Neural cell (in vitro differentiated cells): ENCODE results near the gene PLCB1. TPM values are rescaled to one million over a fixed set of nuclear protein-coding genes. Genes with fewer than 3 reads are reported as not detected.

Experiments used
- H2AFZ ChIP-seq: fragments of 200-600, 300-800 bp; sonication (generic), shearing (Covaris generic); 2 replicates; pipeline ENCODE4 v1.6.0; 2014; ENCODE audit warnings: low read depth, mild to moderate bottlenecking, antibody characterized with exemption, low read length, moderate library complexity
- H3F3A ChIP-seq: fragments of 200-600 bp; shearing (Covaris generic); 2 replicates; pipeline ENCODE4 v1.6.1; 2016; ENCODE audit warnings: mild to moderate bottlenecking, moderate library complexity, mixed read lengths, antibody characterized with exemption, low read length; ENCODE audit not compliant: insufficient read depth, poor library complexity, severe bottlenecking
- H3K27ac ChIP-seq: fragments of 200-600, 300-800 bp; sonication (generic), shearing (Covaris generic); 2 replicates; pipeline ENCODE4 v1.5.1; 2014; ENCODE audit warnings: mild to moderate bottlenecking, low read length, moderate library complexity
- H3K27me3 ChIP-seq: fragments of 300-800, 200-600 bp; sonication (generic), shearing (Covaris generic); 2 replicates; pipeline ENCODE4 v1.6.0; 2014; ENCODE audit warnings: mild to moderate bottlenecking, low read depth, low read length, moderate library complexity; ENCODE audit not compliant: insufficient read depth
- H3K36me3 ChIP-seq: fragments of 300-800, 200-600 bp; sonication (generic), shearing (Covaris generic); 2 replicates; pipeline ENCODE4 v1.5.1; 2014; ENCODE audit warnings: mild to moderate bottlenecking, antibody characterized with exemption, low read length, moderate library complexity; ENCODE audit not compliant: insufficient read depth
- H3K4me2 ChIP-seq: fragments of 300-800, 200-600 bp; sonication (generic), shearing (Covaris generic); 2 replicates; pipeline ENCODE4 v1.6.0; 2014; ENCODE audit warnings: mild to moderate bottlenecking, low read length
- H3K4me3 ChIP-seq: fragments of 300-800, 200-600 bp; sonication (generic), shearing (Covaris generic); 2 replicates; pipeline ENCODE4 v1.5.1; 2014; ENCODE audit warnings: mild to moderate bottlenecking, low read length, moderate library complexity
- H3K79me2 ChIP-seq: fragments of 200-600 bp; shearing (Covaris generic); replicated peaks from 2 replicates; pipeline ENCODE4 v1.6.0; 2014; ENCODE audit warnings: mild to moderate bottlenecking, low read length, moderate library complexity; ENCODE audit not compliant: insufficient read depth
- H3K9ac ChIP-seq: fragments of 300-800, 200-600 bp; sonication (generic), shearing (Covaris generic); 2 replicates; pipeline ENCODE4 v1.6.1; 2016; ENCODE audit warnings: mild to moderate bottlenecking, low read length, mixed read lengths
- H3K9me2 ChIP-seq: fragments of 200-600 bp; shearing (Covaris generic); 2 replicates; pipeline ENCODE4 v1.6.1; 2016; ENCODE audit warnings: mild to moderate bottlenecking, low read length, mixed read lengths; ENCODE audit not compliant: insufficient read depth
- H3K9me3 ChIP-seq: fragments of 200-600, 300-800 bp; sonication (generic), shearing (Covaris generic); 2 replicates; pipeline ENCODE4 v1.6.1; 2016; ENCODE audit warnings: mild to moderate bottlenecking, mixed run types, low read length, moderate library complexity, mixed read lengths
- H4K20me1 ChIP-seq: fragments of 200-600 bp; shearing (Covaris generic); 2 replicates; pipeline ENCODE4 v1.6.1; 2016; ENCODE audit warnings: mild to moderate bottlenecking, mixed run types; ENCODE audit not compliant: insufficient read depth
- EP300 ChIP-seq: fragments of 450-650 bp; conservative IDR thresholded peaks from 2 replicates; pipeline ENCODE4 v1.6.1; 2014; ENCODE audit warnings: antibody characterized with exemption, mild to moderate bottlenecking, moderate library complexity; ENCODE audit not compliant: poor library complexity, severe bottlenecking
- EZH2 ChIP-seq: fragments of 200-600, 300-800 bp; shearing (Covaris generic), sonication (generic); IDR thresholded peaks from 2 replicates; pipeline ENCODE4 v1.6.1; 2014; ENCODE audit warnings: antibody characterized with exemption, low read length, borderline replicate concordance, mild to moderate bottlenecking; ENCODE audit not compliant: insufficient read depth, poor library complexity, severe bottlenecking
- MXI1 ChIP-seq: fragments of 450-650 bp; conservative IDR thresholded peaks from 2 replicates; pipeline ENCODE4 v1.6.1; 2014; ENCODE audit warnings: antibody characterized with exemption, mild to moderate bottlenecking; ENCODE audit not compliant: poor library complexity, severe bottlenecking
- POLR2AphosphoS5 ChIP-seq: IDR thresholded peaks from 2 replicates; pipeline ENCODE4 v1.6.1; 2012
- RAD21 ChIP-seq: fragments of 450-650 bp; conservative IDR thresholded peaks from 2 replicates; pipeline ENCODE4 v1.6.1; 2014; ENCODE audit warnings: antibody characterized with exemption, mild to moderate bottlenecking, moderate library complexity
- SMC3 ChIP-seq: fragments of 450-650 bp; conservative IDR thresholded peaks from 2 replicates; pipeline ENCODE4 v1.6.1; 2014; ENCODE audit warnings: antibody characterized with exemption, mild to moderate bottlenecking, moderate library complexity; ENCODE audit not compliant: poor library complexity
- TAF1 ChIP-seq: IDR thresholded peaks from 2 replicates; pipeline ENCODE4 v1.6.1; 2012; ENCODE audit warnings: low read depth
- polyA plus RNA-seq: library from polyadenylated mRNA; depleted of rRNA; stranded (reverse); fragments of >200 nt; gene quantifications from 2 replicates; pipeline ENCODE4 v1.2.3, GENCODE V29; 2014
- TF ChIP-seq, protein P1 (sequence below): fragments of 450-650 bp; IDR thresholded peaks from 2 replicates; pipeline ENCODE4 v1.5.1; 2014; ENCODE audit warnings: antibody characterized with exemption, mild to moderate bottlenecking, moderate library complexity; ENCODE audit not compliant: poor library complexity, severe bottlenecking
- TF ChIP-seq, protein P2 (sequence below): IDR thresholded peaks from 2 replicates; pipeline ENCODE4 v1.6.1; 2012; ENCODE audit warnings: borderline replicate concordance

The PLCB1 gene
- polyA plus RNA-seq, 1 donor from 2014 or later: 11.4 TPM

DNA sequence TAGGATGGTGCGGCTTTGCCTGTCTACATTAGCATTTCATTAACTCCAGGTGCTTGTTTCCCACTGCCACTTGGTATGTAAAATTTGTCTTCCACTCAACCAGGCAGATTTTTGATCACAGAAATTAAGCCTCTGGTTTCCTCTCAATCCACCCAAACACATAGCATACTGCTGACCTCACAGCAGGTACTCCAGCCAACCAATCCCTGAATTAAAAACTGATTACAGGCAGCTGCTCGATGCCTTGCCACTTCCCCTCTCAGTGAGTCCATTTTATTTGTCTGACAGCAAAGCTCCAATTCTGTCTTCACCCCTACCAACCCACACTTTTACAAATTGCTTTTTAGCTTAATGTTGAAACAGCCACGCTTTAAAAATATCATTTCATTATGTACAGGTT, 95.2 kb downstream of the PLCB1 start:
- no peaks in the 10 kb centered on the region for H3K27me3 ChIP-seq

DNA sequence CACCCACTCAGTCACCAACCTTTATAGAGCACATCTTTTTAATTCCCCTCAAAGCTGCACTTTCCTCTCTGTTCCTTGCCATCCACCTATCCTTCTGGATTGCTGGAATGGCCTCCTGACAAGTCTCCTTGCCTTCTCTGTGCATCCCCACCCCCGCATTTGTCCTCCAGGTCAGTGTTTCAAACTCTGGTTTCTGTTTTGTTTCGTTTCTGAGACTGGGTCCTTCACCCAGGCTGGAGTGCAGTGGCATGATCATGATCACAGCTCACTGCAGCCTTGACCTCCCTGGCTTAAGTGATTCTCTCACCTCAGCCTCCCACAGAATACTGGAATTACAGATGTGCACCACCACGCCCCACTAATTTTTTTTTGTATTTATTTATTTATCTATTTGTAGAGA, 96.2 kb downstream of the PLCB1 start:
- TF ChIP-seq, protein P1, sequence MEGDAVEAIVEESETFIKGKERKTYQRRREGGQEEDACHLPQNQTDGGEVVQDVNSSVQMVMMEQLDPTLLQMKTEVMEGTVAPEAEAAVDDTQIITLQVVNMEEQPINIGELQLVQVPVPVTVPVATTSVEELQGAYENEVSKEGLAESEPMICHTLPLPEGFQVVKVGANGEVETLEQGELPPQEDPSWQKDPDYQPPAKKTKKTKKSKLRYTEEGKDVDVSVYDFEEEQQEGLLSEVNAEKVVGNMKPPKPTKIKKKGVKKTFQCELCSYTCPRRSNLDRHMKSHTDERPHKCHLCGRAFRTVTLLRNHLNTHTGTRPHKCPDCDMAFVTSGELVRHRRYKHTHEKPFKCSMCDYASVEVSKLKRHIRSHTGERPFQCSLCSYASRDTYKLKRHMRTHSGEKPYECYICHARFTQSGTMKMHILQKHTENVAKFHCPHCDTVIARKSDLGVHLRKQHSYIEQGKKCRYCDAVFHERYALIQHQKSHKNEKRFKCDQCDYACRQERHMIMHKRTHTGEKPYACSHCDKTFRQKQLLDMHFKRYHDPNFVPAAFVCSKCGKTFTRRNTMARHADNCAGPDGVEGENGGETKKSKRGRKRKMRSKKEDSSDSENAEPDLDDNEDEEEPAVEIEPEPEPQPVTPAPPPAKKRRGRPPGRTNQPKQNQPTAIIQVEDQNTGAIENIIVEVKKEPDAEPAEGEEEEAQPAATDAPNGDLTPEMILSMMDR: no peak
- TF ChIP-seq, protein P2, sequence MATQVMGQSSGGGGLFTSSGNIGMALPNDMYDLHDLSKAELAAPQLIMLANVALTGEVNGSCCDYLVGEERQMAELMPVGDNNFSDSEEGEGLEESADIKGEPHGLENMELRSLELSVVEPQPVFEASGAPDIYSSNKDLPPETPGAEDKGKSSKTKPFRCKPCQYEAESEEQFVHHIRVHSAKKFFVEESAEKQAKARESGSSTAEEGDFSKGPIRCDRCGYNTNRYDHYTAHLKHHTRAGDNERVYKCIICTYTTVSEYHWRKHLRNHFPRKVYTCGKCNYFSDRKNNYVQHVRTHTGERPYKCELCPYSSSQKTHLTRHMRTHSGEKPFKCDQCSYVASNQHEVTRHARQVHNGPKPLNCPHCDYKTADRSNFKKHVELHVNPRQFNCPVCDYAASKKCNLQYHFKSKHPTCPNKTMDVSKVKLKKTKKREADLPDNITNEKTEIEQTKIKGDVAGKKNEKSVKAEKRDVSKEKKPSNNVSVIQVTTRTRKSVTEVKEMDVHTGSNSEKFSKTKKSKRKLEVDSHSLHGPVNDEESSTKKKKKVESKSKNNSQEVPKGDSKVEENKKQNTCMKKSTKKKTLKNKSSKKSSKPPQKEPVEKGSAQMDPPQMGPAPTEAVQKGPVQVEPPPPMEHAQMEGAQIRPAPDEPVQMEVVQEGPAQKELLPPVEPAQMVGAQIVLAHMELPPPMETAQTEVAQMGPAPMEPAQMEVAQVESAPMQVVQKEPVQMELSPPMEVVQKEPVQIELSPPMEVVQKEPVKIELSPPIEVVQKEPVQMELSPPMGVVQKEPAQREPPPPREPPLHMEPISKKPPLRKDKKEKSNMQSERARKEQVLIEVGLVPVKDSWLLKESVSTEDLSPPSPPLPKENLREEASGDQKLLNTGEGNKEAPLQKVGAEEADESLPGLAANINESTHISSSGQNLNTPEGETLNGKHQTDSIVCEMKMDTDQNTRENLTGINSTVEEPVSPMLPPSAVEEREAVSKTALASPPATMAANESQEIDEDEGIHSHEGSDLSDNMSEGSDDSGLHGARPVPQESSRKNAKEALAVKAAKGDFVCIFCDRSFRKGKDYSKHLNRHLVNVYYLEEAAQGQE: no peak
- no peak for TF ChIP-seq POLR2AphosphoS5
- TF ChIP-seq MXI1: no peak
- no peak for TF ChIP-seq RAD21
- no peak for TF ChIP-seq SMC3
- no peak for TF ChIP-seq TAF1
- no peak for TF ChIP-seq EP300
- TF ChIP-seq EZH2: no peak
- Histone ChIP-seq H3K27ac (no peak overlapping the region), H3K4me3 (no peak overlapping the region), H3K9me3 (no peaks in the 10 kb centered on the region), H4K20me1 (no peaks in the 10 kb centered on the region), H3K27me3 (no peaks in the 10 kb centered on the region), H2AFZ (no peak overlapping the region), H3K4me2 (no peak overlapping the region), H3K79me2 (no peaks in the 10 kb centered on the region), H3K9ac (no peak overlapping the region), H3F3A (no peaks in the 10 kb centered on the region), H3K9me2 (no peaks in the 10 kb centered on the region), H3K36me3 (no peaks in the 10 kb centered on the region)

More for the DNA sequence above, 95.2 kb downstream of the PLCB1 start:
- Histone ChIP-seq H3K9me2 (no peaks in the 10 kb centered on the region), H3K79me2 (no peaks in the 10 kb centered on the region), H3K36me3 (no peaks in the 10 kb centered on the region), H2AFZ (no peak overlapping the region), H3K4me3 (no peak overlapping the region), H3K4me2 (no peak overlapping the region), H3F3A (no peaks in the 10 kb centered on the region), H3K9me3 (no peaks in the 10 kb centered on the region), H3K9ac (no peak overlapping the region), H4K20me1 (no peaks in the 10 kb centered on the region), H3K27ac (no peak overlapping the region)
- TF ChIP-seq POLR2AphosphoS5 (no peak), MXI1 (no peak), EZH2 (no peak), RAD21 (no peak), TAF1 (no peak), SMC3 (no peak)
- TF ChIP-seq, protein P1: no peak
- TF ChIP-seq, protein P2: no peak
